Heart left ventricle (tissue), 16 donors: ENCODE results near the gene NRROS. TPM values are rescaled to one million over a fixed set of nuclear protein-coding genes. Genes with fewer than 3 reads are reported as not detected.
A peak's percentile ranks its signal among the peaks of the same experiment; 100 is the strongest.

Experiments used
- ATAC-seq, 4 donors: fragments of 200-7000 bp; cut with Tn5 transposase; one replicate each; pipeline ENCODE4 v1.9.1; 2020 to 2022; ENCODE audit warnings: moderate library complexity in 4 of 4, mild to moderate bottlenecking in 3 of 4, moderate number of reproducible peaks in 1 of 4
- DNase-seq, 5 donors: peaks; one replicate each; pipeline ENCODE4 v3.0.0-alpha.2; 2020
- H3K27ac ChIP-seq, 12 donors: fragments of 200-600 bp; sonication (generic) in 4 of 12; one replicate each; pipeline versions ENCODE4 v1.5.0 to v1.8.0; 2016 to 2022; ENCODE audit warnings: mild to moderate bottlenecking in 2 of 12
- H3K27me3 ChIP-seq, 9 donors: fragments of 200-600 bp; sonication (generic) in 2 of 9; one replicate each; pipeline versions ENCODE4 v1.5.1 to v1.8.0; 2016 to 2022; ENCODE audit warnings: mild to moderate bottlenecking in 3 of 9
- H3K36me3 ChIP-seq, 9 donors: fragments of 200-600 bp; sonication (generic) in 2 of 9; one replicate each; pipeline versions ENCODE4 v1.5.0 to v1.8.0; 2018 to 2022; ENCODE audit warnings: mild to moderate bottlenecking in 2 of 9
- H3K4me1 ChIP-seq, 12 donors: fragments of 200-600 bp; sonication (generic) in 4 of 12; one replicate each; pipeline versions ENCODE4 v1.5.0 to v1.8.0; 2016 to 2022; ENCODE audit warnings: mild to moderate bottlenecking in 3 of 12
- H3K4me3 ChIP-seq, 12 donors: fragments of 200-600 bp; sonication (generic) in 4 of 12; one replicate each; pipeline versions ENCODE4 v1.5.0 to v1.8.0; 2017 to 2022; ENCODE audit warnings: mild to moderate bottlenecking in 9 of 12, moderate library complexity in 4 of 12
- H3K9me3 ChIP-seq, 12 donors: fragments of 200-600 bp; sonication (generic) in 4 of 12; one replicate each; pipeline versions ENCODE4 v1.5.0 to v1.8.0; 2016 to 2022; ENCODE audit warnings: mild to moderate bottlenecking in 1 of 12
- CTCF ChIP-seq, 12 donors: fragments of 200-600 bp; sonication (generic) in 4 of 12; IDR thresholded peaks; one replicate each; pipeline versions ENCODE4 v1.5.0 to v1.8.0; 2018 to 2022; ENCODE audit warnings: antibody characterized with exemption in 12 of 12, mild to moderate bottlenecking in 5 of 12
- POLR2A ChIP-seq, 2 donors: fragments of 450-650 bp; IDR thresholded peaks; one replicate each; pipeline ENCODE4 v1.6.1; 2017; ENCODE audit warnings: antibody characterized with exemption in 2 of 2, mild to moderate bottlenecking in 2 of 2, moderate library complexity in 2 of 2
- WGBS, 4 donors: extraction: QIAGEN DNeasy Blood & Tissue Kit in 2 of 4; methylation state at CpG; one replicate each; pipeline versions ENCODE4 v1.1.5 to v1.1.7; 2013 to 2018; 5-methylcytosine and 5-hydroxymethylcytosine counted together
- intact Hi-C, 10 donors: fragments of 100-400 bp; cut with DNase I; formaldehyde crosslinking; loops; one replicate each; pipeline versions ENCODE4 v1.11.1 to v1.14.2; 2022
- polyA plus RNA-seq, 2 donors: library from polyadenylated mRNA; stranded (reverse); fragments of 200-250 nt; gene quantifications; one replicate each; pipeline ENCODE4 v1.2.3, GENCODE V29; 2013
- total RNA-seq, 9 donors: library from RNA; depleted of rRNA in 2 of 9; stranded (reverse); fragments of >200 nt in 2 of 9; fragmentation: NEBNext Ultra II Directional in 3 of 9; extraction: Animal tissue kit (Norgen Biotek cat#: 25700) in 3 of 9; gene quantifications; one replicate each; pipeline versions ENCODE4 v1.1.0 to v1.2.4, GENCODE V29; 2016 to 2023
- donor health status: ischemic (EF 13 %, LVEDD 7.1; RV severe dilation, severe dysfunction).
- donor health status: healthy with polysubstance abuse.
- donor health status: DM: no; HTN: yes; CAD: no.
- donor health status: DM: no; HTN: no; CAD: no.
- donor health status: ischemic (EF 25% LVEDD 6.9; RV normal size, moderate dysfunction).
- donor health status: ischemic (EF 25% LVEDD 5.7; RV mildly dilated, moderate dysfunction).
- donor health status: healthy.
- donor health status: DM: yes; HTN: yes; CAD: no.
- donor health status: ischemic (EF 35%, LVEDD 5.7; RV mildly dilated, moderate dysfunction).
- donor health status: nonischemic (EF 11% LVEDD 7.7; RV severe dilation, severe dysfunction).
- donor health status: DM: yes; HTN: yes; CAD: no.
- donor health status: PGD.
- donor health status: ischemic (EF 29% LVEDD 5.4; RV normal size, mild dysfunction).
- donor health status: nonischemic (EF 23%, LVEDD 6.1; RV moderate dilation, normal function).

NRROS gene
- total and polyA plus RNA-seq, 11 donors: 1.4 to 23.8 (median 2.9) TPM

- Histone ChIP-seq H3K4me3 (no peak overlapping the region), H3K9me3 (no peaks in the 10 kb centered on the region), H3K4me1 (peaks cover 0 to 65% (median 20%) of the 10 kb centered on the region in 12 donors), H3K36me3 (peaks cover 0 to 59% (median 13%) of the 10 kb centered on the region in 9 donors), H3K27me3 (no peaks in the 10 kb centered on the region), H3K27ac (peak overlapping the region in 5 of 12 donors; percentile 2 to 80 (median 51))
- no peak for ATAC-seq
- TF ChIP-seq CTCF (IDR thresholded peaks at IDR 0.05): no peak
- no peak for TF ChIP-seq POLR2A (IDR thresholded peaks at IDR 0.05)
- WGBS, 4 donors: 65 to 94% (median 76%) methylated on average over 3 of the region's 3 CpGs
- intact Hi-C loops: no loop called here
- no peak for DNase-seq
These were observed 12.3 kb downstream of the NRROS start for GRCh38 chr3:196651819-196652218.

- no peak for TF ChIP-seq CTCF (IDR thresholded peaks at IDR 0.05)
- TF ChIP-seq POLR2A (IDR thresholded peaks at IDR 0.05): no peak
- H3K4me3 ChIP-seq: no peak overlapping the region
- H3K36me3 ChIP-seq: peaks cover 0 to 62% (median 18%) of the 10 kb centered on the region in 9 donors
- no peak for DNase-seq
- intact Hi-C loops: no loop called here
- no peaks in the 10 kb centered on the region for H3K27me3 ChIP-seq
- no peak for ATAC-seq
- peak overlapping the region in 1 of 12 donors; percentile 80 for H3K27ac ChIP-seq
- no peaks in the 10 kb centered on the region for H3K9me3 ChIP-seq
- peaks cover 0 to 53% (median 20%) of the 10 kb centered on the region in 12 donors for H3K4me1 ChIP-seq
- WGBS, 4 donors: 79 to 95% (median 84%) methylated on average over 14 to 15 of the region's 15 CpGs
These were observed 13.7 kb downstream of the NRROS start for GRCh38 chr3:196652961-196653795.

GRCh38 chr3:196654006-196654734 is 14.7 kb downstream of the NRROS start:
- Histone ChIP-seq H3K27me3 (no peaks in the 10 kb centered on the region), H3K9me3 (no peaks in the 10 kb centered on the region), H3K4me3 (no peak overlapping the region), H3K36me3 (peaks cover 0 to 65% (median 18%) of the 10 kb centered on the region in 9 donors), H3K4me1 (peaks cover 0 to 43% (median 20%) of the 10 kb centered on the region in 12 donors), H3K27ac (no peak overlapping the region)
- intact Hi-C loops: no loop called here
- DNase-seq (no peak), ATAC-seq (no peak)
- 78 to 88% (median 83%) methylated on average over 10 to 12 of the region's 12 CpGs for WGBS, 4 donors
- TF ChIP-seq CTCF (IDR thresholded peaks at IDR 0.05) (no peak), POLR2A (IDR thresholded peaks at IDR 0.05) (no peak)

DNA sequence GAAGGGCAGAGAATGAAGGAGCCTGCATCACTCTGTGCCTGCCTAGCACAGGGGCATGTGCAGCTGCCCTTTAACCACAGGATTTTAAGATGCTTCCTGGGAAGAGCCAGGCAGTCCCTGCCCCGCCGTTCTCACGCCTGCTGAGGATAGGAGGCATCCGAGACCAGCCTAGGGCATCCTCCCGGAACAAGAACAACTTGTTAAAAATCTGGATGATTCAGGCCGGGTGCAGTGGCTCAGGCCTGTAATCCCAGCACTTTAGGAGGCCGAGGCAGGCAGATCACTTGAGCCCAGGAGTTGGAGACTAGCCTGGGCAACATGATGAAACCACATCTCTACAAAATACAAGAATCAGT is 15.2 kb downstream of the NRROS start:
- Histone ChIP-seq H3K27ac (no peak overlapping the region), H3K4me1 (peaks cover 0 to 38% (median 20%) of the 10 kb centered on the region in 12 donors), H3K27me3 (no peaks in the 10 kb centered on the region), H3K4me3 (no peak overlapping the region), H3K36me3 (peaks cover 0 to 69% (median 18%) of the 10 kb centered on the region in 9 donors), H3K9me3 (no peaks in the 10 kb centered on the region)
- intact Hi-C loops: no loop called here
- no peak for DNase-seq
- 91 to 96% (median 94%) methylated on average over 5 to 7 of the region's 7 CpGs for WGBS, 4 donors
- no peak for TF ChIP-seq CTCF (IDR thresholded peaks at IDR 0.05)
- no peak for TF ChIP-seq POLR2A (IDR thresholded peaks at IDR 0.05)
- ATAC-seq: no peak
